HG03442 (cell line): ENCODE data around the gene TJP2.
"Not testable (repeated sequence)": the region's sequence is repeated elsewhere in the genome, so short reads cannot be mapped to it uniquely, and the experiment has no call there.

ENCODE experiments used
- ATAC-seq: cut with Tn5 transposase; IDR thresholded peaks from one replicate; pipeline ENCODE4 v1.9.1; 2021; ENCODE audit warnings: mild to moderate bottlenecking, moderate library complexity; ENCODE audit not compliant: unreplicated experiment

Gene TJP2

GRCh38 chr9:69157751-69158466 lies 16.2 kb upstream of the TJP2 start:
- no peak for ATAC-seq

- no peak for ATAC-seq
Observed at GRCh38 chr9:69158471-69158870, 15.6 kb upstream of the TJP2 start.

GRCh38 chr9:69164573-69164972 lies 9.5 kb upstream of the TJP2 start:
- ATAC-seq = not testable (repeated sequence)

GRCh38 chr9:69165581-69165980 lies 8.5 kb upstream of the TJP2 start:
- ATAC-seq = no peak

- ATAC-seq = peak; percentile 54
Observed at GRCh38 chr9:69168709-69169217, 5.3 kb upstream of the TJP2 start.

- ATAC-seq = no peak
Observed at GRCh38 chr9:69170231-69170630, 3.8 kb upstream of the TJP2 start.

GRCh38 chr9:69171049-69171448 lies 3.0 kb upstream of the TJP2 start:
- ATAC-seq = no peak

- no peak for ATAC-seq
Observed at GRCh38 chr9:69171517-69171916, 2.6 kb upstream of the TJP2 start.

- ATAC-seq = no peak
Observed at GRCh38 chr9:69172895-69173294, 1.2 kb upstream of the TJP2 start.

- ATAC-seq = no peak
Observed at GRCh38 chr9:69173497-69173890, 583 bp upstream of the TJP2 start.

- peak; percentile 47 for ATAC-seq
Observed at GRCh38 chr9:69174616-69175463, 763 bp downstream of the TJP2 start.

GRCh38 chr9:69175486-69175885 lies 1.4 kb downstream of the TJP2 start:
- ATAC-seq = peak; percentile 24

GRCh38 chr9:69176471-69177171 lies 2.5 kb downstream of the TJP2 start:
- no peak for ATAC-seq

GRCh38 chr9:69178583-69179011 lies 4.5 kb downstream of the TJP2 start:
- no peak for ATAC-seq

GRCh38 chr9:69179037-69179436 lies 5.0 kb downstream of the TJP2 start:
- ATAC-seq = no peak

GRCh38 chr9:69180200-69180599 lies 6.1 kb downstream of the TJP2 start:
- no peak for ATAC-seq

GRCh38 chr9:69180670-69181069 lies 6.6 kb downstream of the TJP2 start:
- no peak for ATAC-seq

GRCh38 chr9:69181908-69182353 lies 7.9 kb downstream of the TJP2 start:
- no peak for ATAC-seq

- ATAC-seq = no peak
Observed at GRCh38 chr9:69184266-69184665, 10.2 kb downstream of the TJP2 start.

GRCh38 chr9:69186841-69187611 lies 12.9 kb downstream of the TJP2 start:
- no peak for ATAC-seq

GRCh38 chr9:69188975-69189374 lies 14.9 kb downstream of the TJP2 start:
- ATAC-seq = no peak
